ENCODE results near the gene ERH. TPM values are rescaled to one million over a fixed set of nuclear protein-coding genes. Genes with fewer than 3 reads are reported as not detected.

ERH gene
- total RNA-seq, 1 donor from 2014 or later = 337 TPM

DNA sequence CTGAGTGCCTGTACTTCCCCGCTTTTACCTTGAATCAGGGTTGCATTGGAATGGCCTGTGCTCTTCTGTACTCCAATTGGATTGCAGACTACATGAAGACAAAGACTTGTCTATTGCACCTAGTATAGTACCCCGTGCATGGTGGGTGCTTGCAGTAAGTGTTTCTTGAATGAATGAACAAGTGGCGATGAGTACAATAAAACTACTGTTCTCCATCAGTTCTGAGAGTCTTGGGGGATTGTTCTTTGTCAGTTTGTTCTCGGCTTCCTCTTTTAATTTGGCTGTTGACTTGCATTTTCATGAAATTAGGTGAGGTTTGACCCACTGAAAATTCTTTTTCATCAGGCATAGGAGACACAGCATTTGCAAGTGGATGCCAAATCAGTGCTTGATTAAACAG lies 34.1 kb downstream of the ERH start:
- no peak overlapping the region for H3K27ac ChIP-seq
- no peak overlapping the region for H2AFZ ChIP-seq (replicated peaks)
- no peaks in the 10 kb centered on the region for H4K20me1 ChIP-seq (ENCODE audit: low read depth)
- H3F3A ChIP-seq (ENCODE audit: low read depth) = no peaks in the 10 kb centered on the region
- Mint-ChIP-seq H3K27me3 (ENCODE audit: insufficient read depth, low read depth) (no peaks in the 10 kb centered on the region), H3K9me3 (no peaks in the 10 kb centered on the region), H3K4me1 (peaks cover 3% of the 10 kb centered on the region), H3K36me3 (no peaks in the 10 kb centered on the region), H3K27ac (no peak overlapping the region), H3K4me3 (no peak overlapping the region)
- H3K4me2 ChIP-seq = no peak overlapping the region
- H3K4me1 ChIP-seq = no peaks in the 10 kb centered on the region
- H3K79me2 ChIP-seq (ENCODE audit: low read depth) = no peaks in the 10 kb centered on the region
- H3K36me3 ChIP-seq = no peaks in the 10 kb centered on the region
- H3K9me3 ChIP-seq (ENCODE audit: low read depth) = no peaks in the 10 kb centered on the region
- no peaks in the 10 kb centered on the region for H3K27me3 ChIP-seq
- no peak overlapping the region for H3K9ac ChIP-seq
- DNase-seq (ENCODE audit: low spot score) = no peak
- TF ChIP-seq EZH2 (IDR thresholded peaks at IDR 0.05) (no peak), EZH2phosphoT487 (IDR thresholded peaks at IDR 0.05) (no peak), CTCF (IDR thresholded peaks at IDR 0.05) (no peak)
- H3K4me3 ChIP-seq = no peak overlapping the region

GRCh38 chr14:69363055-69363454 lies 35.0 kb downstream of the ERH start:
- Histone ChIP-seq H3K4me2 (no peak overlapping the region), H3K79me2 (ENCODE audit: low read depth) (no peaks in the 10 kb centered on the region)
- peak; percentile 74 for DNase-seq (ENCODE audit: low spot score)

GRCh38 chr14:69360438-69361108 lies 37.5 kb downstream of the ERH start:
- Mint-ChIP-seq H3K36me3 (no peaks in the 10 kb centered on the region), H3K9me3 (no peaks in the 10 kb centered on the region), H3K27me3 (ENCODE audit: insufficient read depth, low read depth) (no peaks in the 10 kb centered on the region), H3K4me3 (no peak overlapping the region), H3K27ac (no peak overlapping the region), H3K4me1 (peaks cover 7% of the 10 kb centered on the region)
- no peaks in the 10 kb centered on the region for H3K36me3 ChIP-seq
- no peak overlapping the region for H3K4me2 ChIP-seq
- DNase-seq (ENCODE audit: low spot score) = no peak
- H3K4me3 ChIP-seq = no peak overlapping the region
- H3F3A ChIP-seq (ENCODE audit: low read depth) = no peaks in the 10 kb centered on the region
- no peak overlapping the region for H3K27ac ChIP-seq
- no peaks in the 10 kb centered on the region for H3K9me3 ChIP-seq (ENCODE audit: low read depth)
- no peaks in the 10 kb centered on the region for H4K20me1 ChIP-seq (ENCODE audit: low read depth)
- TF ChIP-seq EZH2phosphoT487 (IDR thresholded peaks at IDR 0.05) (no peak), EZH2 (IDR thresholded peaks at IDR 0.05) (no peak), CTCF (IDR thresholded peaks at IDR 0.05) (no peak)
- H3K9ac ChIP-seq = no peak overlapping the region
- H3K4me1 ChIP-seq = no peaks in the 10 kb centered on the region
- H3K27me3 ChIP-seq = no peaks in the 10 kb centered on the region
- no peaks in the 10 kb centered on the region for H3K79me2 ChIP-seq (ENCODE audit: low read depth)
- no peak overlapping the region for H2AFZ ChIP-seq (replicated peaks)

More at GRCh38 chr14:69363055-69363454, 35.0 kb downstream of the ERH start:
- H3K27me3 ChIP-seq = no peaks in the 10 kb centered on the region
- Mint-ChIP-seq H3K4me3 (no peak overlapping the region), H3K4me1 (peaks cover 7% of the 10 kb centered on the region), H3K27ac (no peak overlapping the region), H3K36me3 (no peaks in the 10 kb centered on the region), H3K9me3 (no peaks in the 10 kb centered on the region), H3K27me3 (ENCODE audit: insufficient read depth, low read depth) (no peaks in the 10 kb centered on the region)
- H2AFZ ChIP-seq (replicated peaks) = no peak overlapping the region
- no peaks in the 10 kb centered on the region for H3F3A ChIP-seq (ENCODE audit: low read depth)
- no peak overlapping the region for H3K9ac ChIP-seq
- no peaks in the 10 kb centered on the region for H3K4me1 ChIP-seq
- no peak overlapping the region for H3K27ac ChIP-seq
- TF ChIP-seq EZH2 (IDR thresholded peaks at IDR 0.05) (no peak), CTCF (IDR thresholded peaks at IDR 0.05) (peak; percentile 63)
- no peaks in the 10 kb centered on the region for H3K36me3 ChIP-seq
- H3K4me3 ChIP-seq = no peak overlapping the region
- H3K9me3 ChIP-seq (ENCODE audit: low read depth) = no peaks in the 10 kb centered on the region
- no peaks in the 10 kb centered on the region for H4K20me1 ChIP-seq (ENCODE audit: low read depth)
